Activated CD4-positive, alpha-beta T cell treated with anti-CD3 and anti-CD28 coated beads for 24 hours (primary cell): ENCODE measurements around the gene NDST1.

Experiments
- DNase-seq, 2 donors: peaks; one replicate each; pipeline ENCODE4 v3.0.0-alpha.2; 2020; ENCODE audit warnings: low read depth in 2 of 2

The NDST1 gene

GRCh38 chr5:150587856-150588595 is 80.1 kb downstream of the NDST1 start:
- DNase-seq, result no peak

- DNase-seq, result no peak
Observed at GRCh38 chr5:150588596-150588890, 80.6 kb downstream of the NDST1 start.

GRCh38 chr5:150589862-150590601 is 82.1 kb downstream of the NDST1 start:
- DNase-seq, result no peak

- no peak for DNase-seq
Observed at GRCh38 chr5:150590979-150591695, 83.2 kb downstream of the NDST1 start.

GRCh38 chr5:150593593-150593992 is 85.7 kb downstream of the NDST1 start:
- no peak for DNase-seq

GRCh38 chr5:150593996-150594395 is 86.1 kb downstream of the NDST1 start:
- no peak for DNase-seq

GRCh38 chr5:150595466-150596031 is 87.6 kb downstream of the NDST1 start:
- DNase-seq, result no peak

- DNase-seq, result no peak
Observed at GRCh38 chr5:150596313-150596712, 88.4 kb downstream of the NDST1 start.

- no peak for DNase-seq
Observed at GRCh38 chr5:150596826-150597225, 88.9 kb downstream of the NDST1 start.

GRCh38 chr5:150598006-150598405 is 90.1 kb downstream of the NDST1 start:
- no peak for DNase-seq

- no peak for DNase-seq
Observed at GRCh38 chr5:150598821-150599273, 90.9 kb downstream of the NDST1 start.

GRCh38 chr5:150599281-150599680 is 91.3 kb downstream of the NDST1 start:
- DNase-seq, result no peak

GRCh38 chr5:150599917-150600511 is 92.1 kb downstream of the NDST1 start:
- no peak for DNase-seq

- no peak for DNase-seq
Observed at GRCh38 chr5:150600616-150601490, 92.9 kb downstream of the NDST1 start.

- DNase-seq, result no peak
Observed at GRCh38 chr5:150601491-150602345, 93.8 kb downstream of the NDST1 start.

- no peak for DNase-seq
Observed at GRCh38 chr5:150603052-150603451, 95.1 kb downstream of the NDST1 start.

GRCh38 chr5:150603491-150603890 is 95.6 kb downstream of the NDST1 start:
- no peak for DNase-seq

GRCh38 chr5:150604010-150604409 is 96.1 kb downstream of the NDST1 start:
- no peak for DNase-seq

GRCh38 chr5:150604894-150605440 is 97.0 kb downstream of the NDST1 start:
- no peak for DNase-seq

GRCh38 chr5:150605546-150605945 is 97.6 kb downstream of the NDST1 start:
- DNase-seq, result no peak
